K562 (cell line): ENCODE data around the gene ITGB2. TPM values are rescaled to one million over a fixed set of nuclear protein-coding genes. Genes with fewer than 3 reads are reported as not detected.

Experiments
- ATAC-seq: fragments of 200-7000 bp; cut with Tn5 transposase; 3 replicates; pipeline ENCODE4 v1.9.1; 2020; ENCODE audit warnings: moderate library complexity
- BruUV-seq: library from RNA; stranded (reverse); fragments of 400-500 nt; replicated peaks from 2 replicates; lab custom pipeline; 2021; lab: Mats Ljungman, UMichigan
- CTCF ChIA-PET: fragments of 300-600 bp; formaldehyde crosslinking; extraction: SDS; loops from one replicate; lab custom pipeline; 2021; ENCODE audit warnings: low intra/inter-chr PET ratio; lab: Yijun Ruan, JAX
- POLR2A ChIA-PET: fragments of 300-600, 350-650 bp; sonication (Branson Sonifier 250); formaldehyde crosslinking; extraction: SDS; loops from one replicate; lab custom pipeline; 2021; ENCODE audit warnings: antibody characterized with exemption, inconsistent platforms; lab: Yijun Ruan, JAX
- DNase-seq, 4 experiments: peaks; one replicate each; pipeline versions ENCODE4 v3.0.0 to v3.0.0-alpha.2; 2011 to 2018; ENCODE audit warnings: low spot score in 3 of 4, mixed read lengths in 3 of 4; ENCODE audit errors: extremely low read depth in 1 of 4
- FAIRE-seq: peaks from 2 replicates; lab custom pipeline; 2011; peaks lifted over from hg19 to GRCh38; lab: Jason Lieb, UNC
- H2AFZ ChIP-seq: 2 replicates; pipeline ENCODE4 v1.6.0; 2011; ENCODE audit warnings: low read depth, low read length, control low read depth, inconsistent platforms
- H3K27ac ChIP-seq: fragments of 200-600 bp; 3 replicates; pipeline ENCODE4 v1.8.0; 2011; ENCODE audit warnings: low read depth, mild to moderate bottlenecking, control low read depth, inconsistent platforms, low read length, moderate library complexity, mixed read lengths; ENCODE audit errors: extremely low read depth
- H3K27me3 ChIP-seq, 2 experiments: fragments of 300-600 bp in 1 of 2; 2 replicates in 1 of 2; 3 replicates in 1 of 2; pipeline versions ENCODE4 v1.6.0 to v1.8.0; 2011; ENCODE audit warnings: inconsistent platforms in 2 of 2, low read length in 2 of 2, mild to moderate bottlenecking in 1 of 2, mixed read lengths in 1 of 2, moderate library complexity in 1 of 2; ENCODE audit not compliant: control insufficient read depth in 2 of 2, insufficient read depth in 2 of 2
- H3K36me3 ChIP-seq: fragments of 300-600 bp; 3 replicates; pipeline ENCODE4 v1.8.0; 2011; ENCODE audit warnings: mild to moderate bottlenecking, low read length, inconsistent platforms; ENCODE audit not compliant: control insufficient read depth, insufficient read depth
- H3K4me1 ChIP-seq, 2 experiments: fragments of 200-600 bp in 1 of 2; replicated peaks in 1 of 2; 2 replicates in 1 of 2; 3 replicates in 1 of 2; pipeline versions ENCODE4 v1.5.1 to v1.8.0; 2011; ENCODE audit warnings: inconsistent platforms in 2 of 2, low read length in 2 of 2, mild to moderate bottlenecking in 1 of 2, mixed read lengths in 1 of 2, moderate library complexity in 1 of 2; ENCODE audit not compliant: control insufficient read depth in 2 of 2, insufficient read depth in 2 of 2
- H3K4me2 ChIP-seq: 2 replicates; pipeline ENCODE4 v1.6.1; 2011; ENCODE audit warnings: low read length, control low read depth, inconsistent platforms, mixed read lengths; ENCODE audit not compliant: insufficient read depth
- H3K4me3 ChIP-seq: fragments of 200-600 bp; sonication (generic), shearing (Covaris generic); 2 replicates; pipeline ENCODE4 v1.5.1; 2016; ENCODE audit warnings: control low read depth, inconsistent platforms
- H3K79me2 ChIP-seq: fragments of 200-600 bp; 3 replicates; pipeline ENCODE4 v1.8.0; 2011; ENCODE audit warnings: low read length, inconsistent platforms; ENCODE audit not compliant: control insufficient read depth, insufficient read depth
- H3K9ac ChIP-seq, 2 experiments: 2 replicates each; pipeline versions ENCODE4 v1.6.0 to v1.6.1; 2011; ENCODE audit warnings: low read depth in 2 of 2, low read length in 2 of 2, control low read depth in 1 of 2, inconsistent platforms in 1 of 2, mild to moderate bottlenecking in 1 of 2, mixed read lengths in 1 of 2; ENCODE audit not compliant: insufficient read depth in 1 of 2
- H3K9me1 ChIP-seq: one replicate; pipeline ENCODE4 v1.6.0; 2011; ENCODE audit warnings: inconsistent platforms, mild to moderate bottlenecking, low read length, moderate library complexity; ENCODE audit not compliant: control insufficient read depth, insufficient read depth
- H3K9me3 ChIP-seq: replicated peaks from 2 replicates; pipeline ENCODE4 v1.5.1; 2011; ENCODE audit warnings: low read depth, low read length, inconsistent platforms; ENCODE audit not compliant: control insufficient read depth, insufficient read depth
- H4K20me1 ChIP-seq: replicated peaks from 2 replicates; pipeline ENCODE4 v1.6.1; 2011; ENCODE audit warnings: low read length, inconsistent platforms, mixed read lengths; ENCODE audit not compliant: control insufficient read depth, insufficient read depth
- CEBPB ChIP-seq: fragments of 450-650 bp; IDR thresholded peaks from 2 replicates; pipeline ENCODE4 v1.6.1; 2016; ENCODE audit warnings: missing genetic modification characterization, missing compliant biosample characterization
- EGR1 ChIP-seq: fragments of 450-650 bp; conservative IDR thresholded peaks from 2 replicates; pipeline ENCODE4 v1.6.1; 2017; ENCODE audit warnings: mild to moderate bottlenecking
- HDGF ChIP-seq: fragments of 450-650 bp; IDR thresholded peaks from 2 replicates; pipeline ENCODE4 v1.6.1; 2016
- MAZ ChIP-seq, 2 experiments: fragments of 450-650 bp in 1 of 2; sonication (generic) in 1 of 2; formaldehyde crosslinking; IDR thresholded peaks in 1 of 2; conservative IDR thresholded peaks in 1 of 2; 2 replicates each; pipeline versions ENCODE4 v1.4.0 to v1.5.0; 2020; ENCODE audit warnings: mild to moderate bottlenecking in 1 of 2, missing genetic modification reagents in 1 of 2
- WGBS: fragments of 100-300 bp; shearing (Covaris generic); methylation state at CpG from one replicate; pipeline ENCODE4 v1.1.6; 2016; ENCODE audit warnings: low coverage, mixed read lengths; ENCODE audit not compliant: insufficient coverage; ENCODE audit errors: missing lambda C conversion rate; 5-methylcytosine and 5-hydroxymethylcytosine counted together
- in situ Hi-C: fragments of 300-500 bp; cut with MboI; formaldehyde crosslinking; loops from 4 replicates; pipeline ENCODE4 v1.15.0; 2018; ENCODE audit warnings: inconsistent platforms, mixed read lengths
- intact Hi-C: fragments of 100-400 bp; cut with micrococcal nuclease; formaldehyde crosslinking; loops from 2 replicates; pipeline ENCODE4 v1.14.2; 2022
- polyA plus RNA-seq, 8 experiments: library from polyadenylated mRNA; depleted of rRNA in 4 of 8; stranded (reverse) in 5 of 8; unstranded in 3 of 8; fragments of >200 nt; fragmentation: Nextera tagmentation in 2 of 8; fragmentation: Illumina TruSeq in 1 of 8; extraction: Ambion mirVana in 2 of 8; extraction: Trizol in 1 of 8; gene quantifications; 2 replicates each; pipeline versions ENCODE4 v1.2.1 to v1.2.3, GENCODE V29; 2011 to 2014; ENCODE audit warnings: inconsistent platforms in 1 of 8, missing spikeins in 1 of 8
- total RNA-seq, 7 experiments: library from RNA; depleted of rRNA in 6 of 7; stranded (reverse); fragments of >200 nt in 6 of 7; fragmentation: Illumina TruSeq in 2 of 7; extraction: Trizol in 2 of 7; gene quantifications; 2 replicates each; pipeline versions ENCODE4 v1.2.1 to v1.2.3, GENCODE V29; 2011 to 2021; ENCODE audit warnings: low replicate concordance in 1 of 7

Gene ITGB2
- total and polyA plus RNA-seq, 9 of the 15 experiments (the other 6 are each of a cell fraction or from before 2014, with no cell fraction given), result 0.07 to 1.3 (median 0.51) TPM; not detected in 2

DNA sequence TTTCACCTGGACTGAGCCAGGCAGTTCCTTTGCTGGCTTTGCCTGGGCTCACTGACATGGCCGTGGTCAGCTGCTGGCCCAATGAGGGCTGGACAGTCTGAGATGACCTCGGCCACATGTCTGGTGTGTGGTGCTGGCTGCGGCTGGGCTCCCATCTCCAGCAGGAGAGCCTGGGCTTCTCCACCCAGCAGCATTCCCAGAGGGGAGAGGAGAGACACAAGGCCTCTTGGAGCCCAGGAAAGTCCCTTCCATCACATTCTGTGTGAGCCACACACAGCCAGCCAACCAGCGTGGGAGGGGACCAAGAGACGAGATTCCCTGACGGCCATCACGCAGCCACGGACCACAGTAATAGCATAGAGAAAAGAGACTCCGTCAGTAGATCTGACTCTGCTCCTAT, 81.7 kb downstream of the ITGB2 start:
- no peak overlapping the region for H3K9ac ChIP-seq
- no peaks in the 10 kb centered on the region for H3K9me1 ChIP-seq
- H3K27ac ChIP-seq, result no peak overlapping the region
- H2AFZ ChIP-seq, result no peak overlapping the region
- no peaks in the 10 kb centered on the region for H3K79me2 ChIP-seq
- in situ Hi-C loops, result no loop called here
- WGBS, result 29% methylated on average over 9 of the region's 9 CpGs
- peaks cover 14 to 36% of the 10 kb centered on the region in 2 experiments; a peak in 4 of 5 replicates for H3K27me3 ChIP-seq
- DNase-seq, result no peak
- intact Hi-C loops, result loop anchor here (10.0 kb wide), 1 partner anchor 794 kb away; no protein-coding TSS in a partner anchor
- H4K20me1 ChIP-seq, result peaks cover 5% of the 10 kb centered on the region; the same call in 1 of the 2 replicates
- no TSS peak for BruUV-seq
- H3K4me3 ChIP-seq, result no peak overlapping the region
- POLR2A ChIA-PET, result no interaction called here
- peaks cover 21 to 52% of the 10 kb centered on the region in 2 experiments for H3K4me1 ChIP-seq
- TF ChIP-seq CEBPB (no peak), HDGF (no peak), EGR1 (no peak), MAZ (CRISPR knock-in tag; conservative IDR thresholded peaks at IDR 0.05 in 1 of 2, IDR thresholded peaks at IDR 0.05 in 1 of 2) (no peak)
- TF ChIP-seq, all 486 proteins: peak for 0
- CTCF ChIA-PET, result no interaction called here
- Histone ChIP-seq H3K4me2 (no peak overlapping the region), H3K9me3 (no peaks in the 10 kb centered on the region), H3K36me3 (no peaks in the 10 kb centered on the region)
- FAIRE-seq (no peak), ATAC-seq (no peak)
